BLaER1 treated with 17β-estradiol and CSF1 and Interleukin-3, amounts not matched to agents 10 nM and 100 nM (cell line): Measurements from ENCODE around the gene BICDL1.

Source experiments
- H3K27ac ChIP-seq, 11 experiments: shearing (Covaris generic); formaldehyde crosslinking; 2 replicates each; pipeline ENCODE4 v1.8.1; 2022
- H3K27me3 ChIP-seq, 11 experiments: shearing (Covaris generic); formaldehyde crosslinking; 2 replicates each; pipeline ENCODE4 v1.8.1; 2022
- H3K36me3 ChIP-seq, 11 experiments: shearing (Covaris generic); formaldehyde crosslinking; 2 replicates each; pipeline ENCODE4 v1.8.1; 2022
- H3K4me1 ChIP-seq, 10 experiments: shearing (Covaris generic); formaldehyde crosslinking; 2 replicates each; pipeline ENCODE4 v1.8.1; 2022
- H3K4me2 ChIP-seq, 11 experiments: shearing (Covaris generic); formaldehyde crosslinking; 2 replicates each; pipeline ENCODE4 v1.8.1; 2022
- H3K4me3 ChIP-seq, 10 experiments: shearing (Covaris generic); formaldehyde crosslinking; 2 replicates each; pipeline ENCODE4 v1.8.1; 2022
- H3K9ac ChIP-seq, 11 experiments: shearing (Covaris generic); formaldehyde crosslinking; 2 replicates each; pipeline ENCODE4 v1.8.1; 2022
- H3K9me3 ChIP-seq, 11 experiments: shearing (Covaris generic); formaldehyde crosslinking; replicated peaks in 1 of 11; 2 replicates each; pipeline ENCODE4 v1.8.1; 2022
- H4K20me1 ChIP-seq, 11 experiments: shearing (Covaris generic); formaldehyde crosslinking; 2 replicates each; pipeline ENCODE4 v1.8.1; 2022
- Cebpa-rat ChIP-seq, 11 experiments: shearing (Covaris generic); IDR thresholded peaks; 2 replicates each; pipeline ENCODE4 v1.8.1; 2022

BICDL1 gene

DNA sequence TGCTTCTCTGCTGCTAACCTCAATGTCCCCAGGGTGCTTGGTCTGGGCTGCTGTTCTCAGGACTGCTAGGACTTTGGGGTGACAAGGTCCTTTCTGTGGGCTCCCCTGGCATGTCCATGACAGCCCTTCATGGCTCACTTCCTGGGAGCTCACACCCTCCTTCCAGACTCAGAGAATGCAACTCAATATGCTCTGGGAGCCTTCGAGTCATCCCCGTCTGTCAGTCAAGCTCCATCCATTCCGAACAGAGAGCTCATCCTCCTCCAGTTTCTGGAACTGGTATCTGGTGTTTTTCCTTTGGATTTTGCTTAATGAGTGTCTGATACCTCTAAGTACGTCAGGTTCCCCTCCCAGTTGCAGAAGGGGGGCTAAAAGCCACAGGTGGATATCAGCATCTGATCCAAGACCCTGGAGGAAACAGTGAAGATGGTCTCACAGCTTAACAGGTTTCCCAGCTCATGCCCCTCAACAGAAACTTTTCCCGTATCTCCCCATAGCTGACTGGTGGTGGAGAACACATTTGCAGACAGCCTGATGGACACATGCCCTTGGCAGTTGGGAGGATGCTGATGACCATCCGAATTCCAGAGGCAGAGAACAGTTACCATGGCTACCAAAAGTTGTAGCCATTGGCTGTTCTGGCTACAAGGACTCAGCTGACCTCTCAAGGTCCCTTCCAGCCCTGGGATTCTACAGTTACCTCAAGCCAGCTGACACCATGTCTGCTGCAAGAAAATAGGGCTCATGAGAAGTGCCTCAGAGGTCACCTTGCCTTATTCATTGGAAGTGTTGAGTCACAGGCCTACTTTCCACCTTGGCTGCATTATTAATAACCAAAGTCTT is 137.0 kb downstream of the BICDL1 start:
- Histone ChIP-seq H3K4me2 (peak overlapping the region in 9 of 11 experiments; percentile 39 to 93 (median 75); a peak in 17 of 22 replicates), H3K27ac (peak overlapping the region in 10 of 11 experiments; percentile 26 to 77 (median 65); a peak in 18 of 22 replicates), H3K4me1 (peaks cover 24 to 91% (median 54%) of the 10 kb centered on the region in 10 experiments), H3K36me3 (peaks cover 38 to 62% (median 56%) of the 10 kb centered on the region in 11 experiments), H3K27me3 (no peaks in the 10 kb centered on the region), H3K4me3 (peak overlapping the region in 1 of 10 experiments; percentile 22; a peak in 3 of 20 replicates), H4K20me1 (peaks cover 0 to 47% (median 11%) of the 10 kb centered on the region in 11 experiments; a peak in 10 of 22 replicates), H3K9ac (peak overlapping the region in 9 of 11 experiments; percentile 2 to 55 (median 47); a peak in 11 of 22 replicates), H3K9me3 (no peaks in the 10 kb centered on the region)
- TF ChIP-seq Cebpa-rat (IDR thresholded peaks at IDR 0.05): no peak

GRCh38 chr12:120126635-120127005 is 137.6 kb downstream of the BICDL1 start:
- Histone ChIP-seq H3K9ac (peak overlapping the region in 9 of 11 experiments; percentile 2 to 55 (median 47); a peak in 12 of 22 replicates), H4K20me1 (peaks cover 0 to 50% (median 11%) of the 10 kb centered on the region in 11 experiments; a peak in 10 of 22 replicates), H3K4me1 (peaks cover 24 to 85% (median 52%) of the 10 kb centered on the region in 10 experiments), H3K4me3 (peak overlapping the region in 3 of 10 experiments; percentile 22 to 26 (median 25); a peak in 3 of 20 replicates), H3K4me2 (peak overlapping the region in 10 of 11 experiments; percentile 22 to 93 (median 74); a peak in 19 of 22 replicates), H3K9me3 (no peaks in the 10 kb centered on the region), H3K27me3 (no peaks in the 10 kb centered on the region), H3K36me3 (peaks cover 44 to 68% (median 62%) of the 10 kb centered on the region in 11 experiments), H3K27ac (peak overlapping the region in 10 of 11 experiments; percentile 26 to 77 (median 65); a peak in 17 of 22 replicates)
- peak in 6 of 11 experiments; percentile 22 to 52 (median 42); a peak in 6 of 22 replicates for TF ChIP-seq Cebpa-rat (IDR thresholded peaks at IDR 0.05)

- no peaks in the 10 kb centered on the region for H3K27me3 ChIP-seq
- H3K4me1 ChIP-seq: peaks cover 31 to 58% (median 40%) of the 10 kb centered on the region in 10 experiments
- H3K4me2 ChIP-seq: peak overlapping the region in 1 of 11 experiments; percentile 7; a peak in 1 of 22 replicates
- H3K9ac ChIP-seq: no peak overlapping the region
- H3K36me3 ChIP-seq: peaks cover 78 to 100% (median 95%) of the 10 kb centered on the region in 11 experiments
- H3K9me3 ChIP-seq: no peaks in the 10 kb centered on the region
- no peak overlapping the region for H3K27ac ChIP-seq
- H3K4me3 ChIP-seq: no peak overlapping the region
- no peak for TF ChIP-seq Cebpa-rat (IDR thresholded peaks at IDR 0.05)
- peaks cover 0 to 74% (median 34%) of the 10 kb centered on the region in 11 experiments; a peak in 16 of 22 replicates for H4K20me1 ChIP-seq
Measured at GRCh38 chr12:120130011-120130410, 141.0 kb downstream of the BICDL1 start.

DNA sequence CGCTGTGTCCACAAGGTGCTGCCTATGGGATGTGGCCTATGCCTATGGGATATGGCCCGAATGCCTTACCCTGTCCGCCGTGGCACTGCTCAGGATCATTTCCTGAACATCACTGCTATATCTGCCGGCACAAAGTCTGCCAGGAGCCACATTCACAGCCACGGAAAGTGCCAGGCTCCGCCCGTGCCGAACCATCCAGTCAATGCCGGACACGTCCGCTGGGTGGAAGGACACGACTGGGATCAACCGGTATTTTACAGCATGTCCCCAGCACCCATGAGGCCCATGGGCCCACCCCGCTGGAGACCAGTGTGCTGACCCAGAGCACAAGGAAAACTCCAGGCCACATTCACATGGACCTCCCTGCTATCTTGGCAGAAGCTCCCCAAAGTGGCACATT is 142.1 kb downstream of the BICDL1 start:
- Histone ChIP-seq H3K27ac (no peak overlapping the region), H3K4me2 (no peak overlapping the region), H3K27me3 (no peaks in the 10 kb centered on the region), H3K9me3 (no peaks in the 10 kb centered on the region), H4K20me1 (peaks cover 0 to 71% (median 36%) of the 10 kb centered on the region in 11 experiments; a peak in 16 of 22 replicates), H3K4me3 (no peak overlapping the region), H3K4me1 (peaks cover 23 to 47% (median 35%) of the 10 kb centered on the region in 10 experiments), H3K9ac (no peak overlapping the region), H3K36me3 (peaks cover 89 to 100% (median 96%) of the 10 kb centered on the region in 11 experiments)
- TF ChIP-seq Cebpa-rat (IDR thresholded peaks at IDR 0.05): no peak

GRCh38 chr12:120132054-120132836 is 143.2 kb downstream of the BICDL1 start:
- Histone ChIP-seq H3K36me3 (peaks cover 99 to 100% (median 100%) of the 10 kb centered on the region in 11 experiments), H3K4me2 (peak overlapping the region in 6 of 11 experiments; percentile 10 to 49 (median 36); a peak in 7 of 22 replicates), H4K20me1 (peaks cover 0 to 73% (median 36%) of the 10 kb centered on the region in 11 experiments; a peak in 16 of 22 replicates), H3K9ac (peak overlapping the region in 2 of 11 experiments; percentile 30 to 38; a peak in 2 of 22 replicates), H3K27me3 (no peaks in the 10 kb centered on the region), H3K4me1 (peaks cover 12 to 37% (median 23%) of the 10 kb centered on the region in 10 experiments), H3K9me3 (no peaks in the 10 kb centered on the region), H3K4me3 (no peak overlapping the region), H3K27ac (peak overlapping the region in 4 of 11 experiments; percentile 8 to 36 (median 23); a peak in 4 of 22 replicates)
- TF ChIP-seq Cebpa-rat (IDR thresholded peaks at IDR 0.05): no peak

- peak overlapping the region in 4 of 11 experiments; percentile 16 to 38 (median 34); a peak in 4 of 22 replicates for H3K9ac ChIP-seq
- peak overlapping the region in 3 of 11 experiments; percentile 29 to 36 (median 35); a peak in 4 of 22 replicates for H3K27ac ChIP-seq
- H3K9me3 ChIP-seq: no peaks in the 10 kb centered on the region
- no peaks in the 10 kb centered on the region for H3K27me3 ChIP-seq
- H3K4me3 ChIP-seq: no peak overlapping the region
- peaks cover 0 to 74% (median 36%) of the 10 kb centered on the region in 11 experiments; a peak in 16 of 22 replicates for H4K20me1 ChIP-seq
- H3K4me2 ChIP-seq: peak overlapping the region in 7 of 11 experiments; percentile 10 to 49 (median 33); a peak in 9 of 22 replicates
- H3K36me3 ChIP-seq: peaks cover 99 to 100% (median 100%) of the 10 kb centered on the region in 11 experiments
- peaks cover 5 to 31% (median 22%) of the 10 kb centered on the region in 10 experiments; a peak in 19 of 20 replicates for H3K4me1 ChIP-seq
- TF ChIP-seq Cebpa-rat (IDR thresholded peaks at IDR 0.05): no peak
Measured at GRCh38 chr12:120132863-120133385, 143.9 kb downstream of the BICDL1 start.

DNA sequence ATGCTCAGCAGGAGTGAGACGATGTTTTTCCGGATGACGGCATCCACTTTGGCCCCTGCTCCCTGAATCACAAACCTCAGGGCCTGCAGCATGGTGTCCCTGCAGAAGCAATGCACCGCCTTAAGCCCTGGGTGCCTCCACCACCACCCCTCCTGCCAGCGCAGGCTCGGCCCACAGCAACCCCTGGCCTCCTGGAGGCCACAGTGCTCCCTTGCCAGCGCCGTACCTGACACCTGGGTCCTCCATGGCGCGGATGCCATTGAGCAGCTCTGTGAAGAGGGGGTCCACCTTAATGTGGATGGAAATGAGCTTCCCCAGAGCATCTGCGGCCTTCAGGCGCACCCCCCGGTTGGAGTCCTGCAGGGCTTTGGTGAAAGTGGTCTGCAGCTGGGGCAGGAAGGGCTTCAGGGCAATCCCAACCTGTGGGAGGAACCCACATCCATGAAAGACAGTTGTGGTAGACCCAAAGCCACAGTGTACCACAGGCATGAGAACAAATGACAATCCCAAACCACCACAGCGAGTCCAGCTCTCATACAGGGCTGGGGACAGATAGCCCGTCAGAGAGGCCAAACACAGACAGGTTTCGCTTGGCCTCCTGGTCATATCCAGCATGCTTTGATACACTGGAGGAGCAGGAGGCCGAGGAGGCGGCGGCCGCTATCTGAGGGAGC is 145.4 kb downstream of the BICDL1 start:
- H3K27ac ChIP-seq: no peak overlapping the region
- peaks cover 0 to 84% (median 40%) of the 10 kb centered on the region in 11 experiments; a peak in 16 of 22 replicates for H4K20me1 ChIP-seq
- no peak overlapping the region; a peak in 2 of 22 replicates for H3K4me2 ChIP-seq
- no peaks in the 10 kb centered on the region for H3K9me3 ChIP-seq
- no peak overlapping the region for H3K9ac ChIP-seq
- TF ChIP-seq Cebpa-rat (IDR thresholded peaks at IDR 0.05): no peak
- H3K4me3 ChIP-seq: no peak overlapping the region
- H3K36me3 ChIP-seq: peaks cover 99 to 100% (median 100%) of the 10 kb centered on the region in 11 experiments
- H3K4me1 ChIP-seq: peaks cover 5 to 22% (median 13%) of the 10 kb centered on the region in 10 experiments; a peak in 18 of 20 replicates
- H3K27me3 ChIP-seq: no peaks in the 10 kb centered on the region
